Activated naive CD4-positive, alpha-beta T cell treated with anti-CD3 and anti-CD28 coated beads, Interleukin-2, amount 50 U/mL, for 72 hours (primary cell): Measurements from ENCODE around the gene KCNG1. TPM values are rescaled to one million over a fixed set of nuclear protein-coding genes. Genes with fewer than 3 reads are reported as not detected.
"Not testable (repeated sequence)": the region's sequence is repeated elsewhere in the genome, so short reads cannot be mapped to it uniquely, and the experiment has no call there.

Source experiments
- ATAC-seq, 2 donors: fragments of 150-1000 bp; cut with Tn5 transposase; 2 replicates each; pipeline ENCODE4 v1.10.0; 2021; ENCODE audit warnings: mild to moderate bottlenecking in 2 of 2, moderate library complexity in 2 of 2
- DNase-seq, 2 donors: peaks; one replicate each; pipeline ENCODE4 v3.0.0; 2021 to 2022; ENCODE audit warnings: low spot score in 2 of 2
- H3K27ac Mint-ChIP-seq, 2 donors: one replicate each; pipeline ENCODE4 v1.8.0; 2022; ENCODE audit warnings: mild to moderate bottlenecking in 2 of 2, mixed read lengths in 2 of 2
- H3K36me3 Mint-ChIP-seq, 2 donors: one replicate each; pipeline ENCODE4 v1.8.0; 2022; ENCODE audit warnings: mixed read lengths in 2 of 2
- H3K9me3 Mint-ChIP-seq, 2 donors: one replicate each; pipeline ENCODE4 v1.8.0; 2022; ENCODE audit warnings: mixed read lengths in 2 of 2
- total RNA-seq, 2 donors: library from RNA; stranded (reverse); gene quantifications; one replicate each; pipeline ENCODE4 v1.2.3, GENCODE V29; 2022

Gene KCNG1, protein sequence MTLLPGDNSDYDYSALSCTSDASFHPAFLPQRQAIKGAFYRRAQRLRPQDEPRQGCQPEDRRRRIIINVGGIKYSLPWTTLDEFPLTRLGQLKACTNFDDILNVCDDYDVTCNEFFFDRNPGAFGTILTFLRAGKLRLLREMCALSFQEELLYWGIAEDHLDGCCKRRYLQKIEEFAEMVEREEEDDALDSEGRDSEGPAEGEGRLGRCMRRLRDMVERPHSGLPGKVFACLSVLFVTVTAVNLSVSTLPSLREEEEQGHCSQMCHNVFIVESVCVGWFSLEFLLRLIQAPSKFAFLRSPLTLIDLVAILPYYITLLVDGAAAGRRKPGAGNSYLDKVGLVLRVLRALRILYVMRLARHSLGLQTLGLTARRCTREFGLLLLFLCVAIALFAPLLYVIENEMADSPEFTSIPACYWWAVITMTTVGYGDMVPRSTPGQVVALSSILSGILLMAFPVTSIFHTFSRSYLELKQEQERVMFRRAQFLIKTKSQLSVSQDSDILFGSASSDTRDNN
- total RNA-seq, result under 1 TPM in 1 of 2 donors, not detected in 1; 0.86 TPM

DNA sequence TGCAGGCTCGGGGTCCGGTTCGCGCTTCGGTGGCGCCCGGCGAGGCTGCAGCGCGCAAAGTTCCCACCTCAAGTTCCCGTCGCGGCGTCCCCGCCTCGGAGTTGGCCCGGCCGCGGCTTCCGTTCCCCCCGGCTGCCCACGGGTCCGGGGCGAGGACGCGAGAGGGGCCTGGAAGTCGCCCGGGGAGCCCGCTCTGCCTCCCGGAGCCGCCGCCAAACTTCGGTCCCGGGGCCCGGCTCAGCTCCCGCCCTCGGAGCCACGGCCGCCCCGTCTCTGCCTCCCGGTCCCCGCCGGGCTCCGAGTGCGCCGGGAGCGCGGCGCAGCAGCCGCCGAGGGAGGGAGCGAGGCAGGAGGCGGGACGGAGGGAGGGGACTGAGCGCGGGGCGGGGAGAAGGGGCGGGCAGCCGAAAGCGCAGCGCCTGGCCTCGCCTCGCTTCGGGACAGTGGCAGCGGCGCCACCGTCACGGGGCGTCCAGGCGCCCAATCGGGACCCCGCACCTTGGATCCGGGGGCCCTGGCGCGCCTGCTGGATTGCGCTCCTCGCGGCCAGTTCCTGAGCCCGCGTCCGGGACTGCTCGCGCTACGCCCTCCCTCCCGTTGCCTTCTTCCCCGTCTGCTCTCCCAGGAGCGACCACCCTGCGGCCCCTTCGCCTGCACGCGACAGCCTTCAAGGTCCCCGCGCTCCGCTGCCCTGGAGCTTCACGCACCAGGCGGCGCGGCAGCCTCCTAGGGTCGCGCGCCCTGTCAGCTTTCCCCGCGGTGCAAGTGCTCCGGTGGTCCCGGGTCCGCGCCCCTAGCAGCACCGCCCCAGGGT, at the start of gene KCNG1:
KCNG1 (minus strand) TSS at position 305 of the 814 bp plus-strand sequence. CDS start 12,769 bp downstream, outside the sequence.
- DNase-seq, result peak in 1 of 2 donors; percentile 66
- peak; percentile 63 to 96 for ATAC-seq
- no peaks in the 10 kb centered on the region for H3K9me3 Mint-ChIP-seq
- H3K36me3 Mint-ChIP-seq, result peaks cover 0 to 4% of the 10 kb centered on the region in 2 donors
- H3K27ac Mint-ChIP-seq, result no peak within 1 kb of the TSS

DNA sequence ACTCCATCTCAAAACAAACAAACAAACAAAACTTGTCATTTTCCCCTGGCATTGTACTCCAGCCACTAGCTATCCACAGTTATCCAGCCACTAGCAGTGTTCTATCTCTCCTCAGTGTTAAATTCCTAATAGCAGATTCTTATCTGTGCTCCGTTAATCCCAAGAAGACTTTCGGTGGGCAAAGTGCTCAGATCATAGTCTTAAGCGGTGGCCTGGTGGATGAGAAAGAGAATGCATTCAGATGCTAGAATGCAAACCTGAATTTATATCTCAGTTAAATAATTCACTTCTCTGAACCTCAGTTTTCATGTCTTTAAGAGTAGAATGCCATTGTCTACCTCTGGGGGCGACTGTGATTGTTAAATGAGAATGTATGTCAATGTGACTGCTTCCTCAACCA, 47.7 kb upstream of the KCNG1 start:
- Mint-ChIP-seq H3K9me3 (peaks cover 0 to 6% of the 10 kb centered on the region in 2 donors), H3K36me3 (peaks cover 0 to 3% of the 10 kb centered on the region in 2 donors), H3K27ac (no peak overlapping the region)
- ATAC-seq (no peak), DNase-seq (no peak)

DNA sequence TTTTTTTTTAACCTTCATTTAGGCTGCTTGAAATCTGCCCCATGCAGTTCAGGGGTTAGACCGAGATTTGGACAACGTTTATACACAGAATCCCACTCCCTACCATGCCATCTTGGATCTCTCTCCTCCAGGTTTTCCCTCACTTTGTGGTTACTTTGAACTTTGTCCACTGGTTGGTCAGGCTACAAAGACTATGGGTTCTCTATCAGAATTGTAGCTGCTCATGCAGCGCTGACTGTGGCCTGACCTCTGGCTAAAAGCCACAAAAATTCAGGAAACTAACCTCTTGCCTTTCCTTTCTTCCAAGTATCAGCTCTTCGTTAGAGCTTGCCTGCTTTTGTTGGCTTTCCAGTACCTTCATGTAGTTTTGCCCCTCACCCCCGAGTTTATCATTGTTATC, 44.9 kb upstream of the KCNG1 start:
- ATAC-seq (no peak), DNase-seq (no peak)
- Mint-ChIP-seq H3K27ac (no peak overlapping the region), H3K9me3 (peaks cover 0 to 3% of the 10 kb centered on the region in 2 donors), H3K36me3 (peaks cover 0 to 15% of the 10 kb centered on the region in 2 donors)

DNA sequence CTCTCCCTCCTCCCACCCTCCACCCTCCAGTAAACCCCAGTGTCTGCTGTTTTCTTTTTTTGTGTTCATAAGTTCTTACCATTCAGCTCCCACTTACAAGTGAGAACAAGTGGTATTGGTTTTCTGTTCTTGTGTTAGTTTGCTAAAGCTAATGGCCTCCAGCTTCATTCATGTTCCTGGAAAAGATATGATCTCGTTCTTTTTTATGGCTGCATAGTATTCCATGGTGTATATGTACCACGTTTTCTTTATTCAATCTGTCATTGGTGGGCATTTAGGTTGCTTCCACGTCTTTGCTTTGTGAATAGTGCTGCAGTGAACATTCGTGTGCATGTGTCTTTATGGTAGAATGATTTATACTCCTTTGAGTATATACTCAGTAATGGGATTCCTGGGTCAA, 42.7 kb upstream of the KCNG1 start:
- no peak for ATAC-seq
- peaks cover 0 to 3% of the 10 kb centered on the region in 2 donors for H3K9me3 Mint-ChIP-seq
- DNase-seq, result no peak
- H3K27ac Mint-ChIP-seq, result no peak overlapping the region
- H3K36me3 Mint-ChIP-seq, result peaks cover 0 to 17% of the 10 kb centered on the region in 2 donors

DNA sequence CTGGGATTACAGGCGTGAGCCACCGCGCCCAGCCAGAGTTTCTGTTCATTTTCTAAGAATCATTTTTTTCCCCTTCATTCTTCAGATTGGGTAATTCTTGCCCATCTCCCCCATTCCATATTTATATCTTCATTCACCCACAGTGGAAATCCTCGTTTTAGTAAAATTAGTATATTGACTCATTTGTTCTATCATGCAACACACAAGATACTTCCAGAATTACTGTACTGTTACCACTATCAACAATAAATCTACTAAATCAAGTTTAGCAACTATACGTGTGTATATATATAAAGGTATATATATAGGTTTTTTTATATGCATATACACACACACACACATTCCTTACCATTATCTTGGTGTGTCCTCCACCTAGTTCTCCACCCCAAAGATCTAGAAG, 41.2 kb upstream of the KCNG1 start:
- peak overlapping the region; percentile 51 to 91 for H3K27ac Mint-ChIP-seq

DNA sequence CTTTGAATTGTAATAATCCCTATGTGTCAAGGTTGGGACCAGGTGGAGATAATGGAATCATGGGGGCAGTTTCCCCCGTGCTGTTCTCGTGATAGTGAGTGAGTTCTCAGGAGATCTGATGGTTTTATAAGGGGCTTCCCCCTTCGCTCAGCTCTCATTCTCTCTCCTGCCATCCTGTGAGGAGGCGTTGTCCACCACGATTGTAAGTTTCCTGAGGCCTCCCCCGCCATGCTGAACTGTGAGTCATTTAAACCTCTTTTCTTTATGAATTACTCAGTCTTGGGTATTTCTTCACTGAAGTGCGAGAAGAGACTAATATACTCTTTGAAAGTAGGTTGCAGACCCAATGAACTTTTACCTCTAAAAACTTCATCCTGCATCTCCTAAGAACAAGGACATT, 39.2 kb upstream of the KCNG1 start:
- H3K27ac Mint-ChIP-seq, result peak overlapping the region; percentile 79 to 83
- peak; percentile 68 to 87 for ATAC-seq
- peaks cover 0 to 3% of the 10 kb centered on the region in 2 donors for H3K9me3 Mint-ChIP-seq
- peak; percentile 60 to 69 for DNase-seq
- peaks cover 0 to 20% of the 10 kb centered on the region in 2 donors for H3K36me3 Mint-ChIP-seq

More for the DNA sequence above, 41.2 kb upstream of the KCNG1 start:
- H3K9me3 Mint-ChIP-seq, result peaks cover 0 to 3% of the 10 kb centered on the region in 2 donors
- DNase-seq (no peak), ATAC-seq (peak in 1 of 2 donors; percentile 56)
- peaks cover 0 to 17% of the 10 kb centered on the region in 2 donors for H3K36me3 Mint-ChIP-seq

DNA sequence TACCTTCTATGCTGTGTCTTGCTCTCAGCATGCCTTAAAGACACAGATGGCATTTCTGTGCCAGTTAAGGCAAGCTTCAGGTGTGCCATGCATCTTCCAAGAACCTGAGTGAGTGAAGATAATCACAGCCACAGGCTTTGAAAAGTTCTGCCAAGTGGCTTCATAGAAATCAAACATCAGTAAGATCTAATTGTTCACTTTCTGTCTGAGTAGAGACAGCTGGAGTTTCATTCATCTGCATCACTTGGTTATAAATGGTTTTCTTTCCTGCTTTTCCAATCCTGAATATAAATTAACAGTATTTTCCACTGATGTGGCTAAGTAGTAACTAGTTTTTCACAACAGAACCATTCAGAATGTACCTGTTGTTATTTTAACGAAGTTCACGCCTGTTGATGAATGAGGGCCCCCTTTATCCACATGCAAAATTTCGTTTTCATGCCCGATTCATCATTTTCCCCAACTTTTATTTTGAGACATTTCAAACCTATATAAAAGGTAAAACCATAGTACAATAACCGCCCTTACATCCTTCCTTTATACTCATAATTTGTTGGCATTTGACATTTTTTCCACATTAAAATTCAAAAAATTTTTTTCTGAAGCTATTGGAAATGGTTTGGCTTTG, 38.6 kb upstream of the KCNG1 start:
- H3K27ac Mint-ChIP-seq, result peak overlapping the region; percentile 79 to 83
- H3K36me3 Mint-ChIP-seq, result peaks cover 0 to 23% of the 10 kb centered on the region in 2 donors
- peaks cover 0 to 3% of the 10 kb centered on the region in 2 donors for H3K9me3 Mint-ChIP-seq
- ATAC-seq, result peak; percentile 50 to 65
- DNase-seq, result peak in 1 of 2 donors; percentile 16

DNA sequence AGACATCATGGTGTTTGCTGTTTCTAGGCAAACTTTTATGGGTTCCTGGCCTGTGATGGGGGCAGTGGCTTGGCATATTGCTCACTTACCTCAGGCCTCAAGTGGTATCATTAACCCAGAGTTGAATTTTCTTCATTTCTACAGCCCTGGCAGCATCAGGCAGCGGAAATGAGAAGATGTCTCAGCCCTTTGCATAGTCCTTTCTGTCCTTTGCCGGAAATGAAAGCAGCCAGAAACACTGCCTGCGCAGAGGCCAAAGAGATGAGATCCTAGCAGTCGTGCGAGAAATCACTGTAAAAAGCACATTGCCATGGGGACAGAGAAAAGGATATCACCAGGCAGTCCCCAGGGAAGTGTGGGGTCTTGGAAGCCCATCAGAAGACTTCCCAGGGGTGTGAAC, 37.4 kb upstream of the KCNG1 start:
- ATAC-seq (no peak), DNase-seq (no peak)
- peaks cover 0 to 17% of the 10 kb centered on the region in 2 donors for H3K36me3 Mint-ChIP-seq
- H3K9me3 Mint-ChIP-seq, result peaks cover 0 to 3% of the 10 kb centered on the region in 2 donors
- peak overlapping the region; percentile 58 to 64 for H3K27ac Mint-ChIP-seq

DNA sequence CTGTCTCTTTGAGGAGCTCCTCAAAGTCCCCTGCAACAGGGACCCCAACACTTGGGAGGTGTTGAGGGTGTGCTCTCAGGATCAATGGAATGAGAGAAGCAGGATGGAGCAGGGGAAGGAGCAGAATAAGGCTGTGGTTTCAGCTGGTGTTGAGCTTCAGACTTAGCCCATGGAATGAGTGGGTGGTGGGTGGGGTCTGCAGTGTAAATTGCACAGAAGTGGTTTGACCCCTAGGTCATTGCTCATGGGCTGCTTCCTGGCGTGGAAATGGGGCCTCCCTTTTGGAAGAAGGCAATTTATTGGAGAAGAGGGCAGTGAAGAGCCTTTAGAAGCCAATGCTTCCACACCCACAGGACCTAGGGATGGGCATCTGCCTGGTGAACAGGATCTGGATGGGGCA, 37.0 kb upstream of the KCNG1 start:
- H3K36me3 Mint-ChIP-seq, result peaks cover 0 to 17% of the 10 kb centered on the region in 2 donors
- DNase-seq, result no peak
- peaks cover 0 to 3% of the 10 kb centered on the region in 2 donors for H3K9me3 Mint-ChIP-seq
- no peak for ATAC-seq
- peak overlapping the region in 1 of 2 donors; percentile 64 for H3K27ac Mint-ChIP-seq

DNA sequence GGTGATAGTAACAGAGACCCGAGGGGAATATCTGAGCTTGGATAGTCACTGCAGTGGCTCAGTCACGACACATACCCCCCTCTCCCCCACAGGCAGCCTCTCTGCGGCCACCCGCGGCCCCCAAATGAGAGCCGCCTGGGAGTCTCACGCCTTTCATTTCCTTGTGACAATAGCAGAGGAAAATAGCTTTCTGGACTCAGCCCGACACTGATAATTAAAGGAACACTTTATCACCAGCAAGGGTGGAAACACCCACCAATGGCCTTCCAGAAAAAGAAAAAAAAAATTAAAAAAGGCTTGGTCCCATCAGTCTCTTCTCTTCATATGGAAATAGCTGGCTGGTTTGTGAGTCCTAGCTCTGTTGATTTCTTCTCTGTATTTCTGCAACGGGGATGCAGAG, 35.1 kb upstream of the KCNG1 start:
- Mint-ChIP-seq H3K9me3 (no peaks in the 10 kb centered on the region), H3K27ac (no peak overlapping the region), H3K36me3 (peaks cover 0 to 10% of the 10 kb centered on the region in 2 donors)
- DNase-seq (no peak), ATAC-seq (no peak)

DNA sequence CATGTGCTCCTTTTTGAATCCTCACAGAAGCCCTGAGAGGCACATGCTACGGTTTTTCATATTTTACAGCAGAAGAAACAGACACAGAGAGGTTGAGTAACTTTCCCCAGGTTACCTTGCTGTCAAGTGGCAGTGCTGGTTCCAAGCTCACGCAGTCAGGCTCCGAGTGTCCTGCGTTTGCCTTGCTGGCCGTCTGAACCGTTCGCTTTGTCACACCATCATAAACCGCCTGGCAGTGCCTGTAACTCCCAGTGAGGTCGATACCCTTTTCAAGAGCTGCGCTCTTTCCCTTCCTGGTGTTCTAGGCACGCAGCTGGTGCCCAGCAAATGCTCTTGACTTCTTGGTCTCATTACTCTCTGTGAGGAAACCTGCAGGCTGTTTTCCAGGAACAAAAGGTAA, 31.3 kb upstream of the KCNG1 start:
- H3K9me3 Mint-ChIP-seq, result peaks cover 0 to under 1% of the 10 kb centered on the region in 2 donors

DNA sequence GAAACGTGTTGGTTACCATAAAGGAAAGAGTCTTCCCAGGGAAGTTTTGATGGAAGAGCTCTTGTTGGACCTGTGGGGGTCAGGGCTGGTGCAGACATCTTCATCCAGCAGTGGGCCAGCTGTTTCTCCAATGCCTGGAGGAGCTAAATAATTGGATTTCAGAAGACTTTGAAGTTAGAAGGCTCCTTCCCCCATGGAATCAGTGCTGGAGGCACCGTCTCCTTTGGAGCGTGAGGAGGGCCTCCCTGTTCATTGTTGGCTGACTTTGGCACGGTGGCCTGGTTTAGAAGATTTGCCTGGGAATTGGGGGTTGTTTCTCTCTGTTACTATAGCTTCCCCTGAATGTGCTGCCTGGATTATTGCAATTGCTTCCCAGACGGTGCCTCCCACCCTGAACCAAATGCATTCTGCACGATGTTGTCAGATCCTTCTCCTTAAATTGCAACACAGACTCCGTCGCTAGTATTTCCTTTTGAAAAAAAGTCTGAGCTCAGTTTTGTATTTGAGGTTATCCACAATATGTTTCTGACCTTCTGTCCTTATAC, 27.7 kb upstream of the KCNG1 start:
- no peak overlapping the region for H3K27ac Mint-ChIP-seq
- ATAC-seq (no peak), DNase-seq (peak in 1 of 2 donors; percentile 13)
- peaks cover 3 to 4% of the 10 kb centered on the region in 2 donors for H3K9me3 Mint-ChIP-seq
- H3K36me3 Mint-ChIP-seq, result no peaks in the 10 kb centered on the region

More for the DNA sequence above, 31.3 kb upstream of the KCNG1 start:
- H3K36me3 Mint-ChIP-seq, result peaks cover 0 to 7% of the 10 kb centered on the region in 2 donors
- no peak for ATAC-seq
- no peak for DNase-seq
- no peak overlapping the region for H3K27ac Mint-ChIP-seq

DNA sequence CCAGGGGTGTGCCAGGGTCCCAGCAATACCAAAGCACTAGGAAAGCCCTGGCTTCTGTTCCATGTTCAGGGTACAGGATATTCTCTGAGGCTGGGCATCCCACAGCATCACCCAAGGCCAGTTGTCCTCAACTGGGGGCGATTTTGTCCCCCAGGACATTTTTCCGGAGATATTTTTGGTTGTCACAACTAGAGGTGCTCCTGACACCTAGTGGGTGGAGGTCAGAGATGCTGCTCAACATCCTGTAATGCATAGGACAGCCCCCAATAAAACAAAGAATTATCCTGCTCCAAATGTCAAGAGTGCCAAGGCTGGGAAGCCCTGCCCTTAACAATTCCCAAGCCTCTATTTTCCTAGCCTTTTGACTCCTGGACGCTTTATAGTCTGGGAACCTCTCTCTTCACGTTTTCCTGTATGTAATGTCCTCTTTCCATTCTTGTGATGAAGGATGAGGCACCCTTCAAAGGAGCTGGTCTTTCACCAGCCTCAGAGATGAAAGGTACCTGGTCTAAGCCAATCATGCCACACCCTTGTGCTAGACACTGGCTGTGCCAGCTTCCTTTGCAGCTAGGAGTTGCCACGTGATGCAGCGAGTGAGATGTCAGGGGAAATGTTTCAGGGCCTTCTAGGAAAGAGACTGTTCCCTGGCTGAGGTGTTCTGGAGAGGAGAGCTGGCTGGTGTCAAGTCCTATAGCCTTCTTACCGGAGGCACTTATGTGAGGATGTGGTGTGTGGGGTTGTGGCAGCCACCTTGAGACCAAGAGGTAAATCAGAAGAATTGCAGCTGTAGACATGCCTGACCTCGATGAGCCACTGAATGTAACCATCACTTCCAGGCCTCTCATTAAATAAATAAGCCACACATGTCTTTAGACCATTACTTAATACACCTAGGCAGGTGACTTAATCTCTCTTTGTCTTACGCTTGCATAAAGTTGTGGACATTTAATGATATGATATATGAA, 23.4 kb upstream of the KCNG1 start:
- peaks cover 3 to 4% of the 10 kb centered on the region in 2 donors for H3K9me3 Mint-ChIP-seq
- no peak for ATAC-seq
- H3K27ac Mint-ChIP-seq, result no peak overlapping the region
- DNase-seq, result peak in 1 of 2 donors; percentile 30
- no peaks in the 10 kb centered on the region for H3K36me3 Mint-ChIP-seq

DNA sequence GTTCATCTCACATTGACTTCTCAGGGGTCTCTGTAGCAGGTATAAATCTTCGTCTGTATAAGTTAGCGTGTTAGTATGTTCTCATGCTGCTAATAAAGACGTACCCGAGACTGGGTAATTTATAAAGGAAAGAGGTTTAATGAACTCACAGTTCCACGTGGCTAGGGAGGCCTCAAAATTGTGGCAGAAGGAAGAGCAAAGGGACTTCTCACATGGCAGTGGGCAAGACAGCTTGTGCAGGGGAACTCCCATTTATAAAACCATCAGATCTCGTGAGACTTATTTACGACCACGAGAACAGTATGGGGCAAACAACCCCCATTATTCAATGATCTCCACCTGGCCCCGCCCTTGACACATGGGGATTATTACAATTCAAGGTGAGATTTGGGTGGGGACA, 22.6 kb upstream of the KCNG1 start:
- H3K27ac Mint-ChIP-seq, H3K9me3 Mint-ChIP-seq, DNase-seq, H3K36me3 Mint-ChIP-seq, ATAC-seq: not testable (repeated sequence)

DNA sequence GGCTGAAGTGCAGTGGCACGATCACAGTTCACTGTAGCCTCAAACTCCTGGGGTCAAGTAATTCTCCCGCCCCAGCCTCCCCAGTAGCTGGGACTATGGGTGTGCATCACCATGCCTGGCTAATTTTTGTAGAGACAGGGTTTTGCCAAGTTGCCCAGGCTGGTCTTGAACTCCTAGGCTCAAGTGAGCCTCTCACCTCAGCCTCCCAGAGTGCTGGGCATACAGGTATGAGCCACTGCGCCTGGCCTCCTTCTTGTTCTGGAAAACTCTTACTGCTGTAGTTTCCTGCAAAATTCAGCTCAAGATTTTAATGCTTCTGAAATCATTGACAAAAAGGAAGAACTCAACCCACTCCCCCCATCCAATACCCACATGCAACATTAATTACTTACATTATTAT, 21.9 kb upstream of the KCNG1 start:
- ATAC-seq (no peak), DNase-seq (peak in 1 of 2 donors; percentile 7)
- Mint-ChIP-seq H3K27ac (no peak overlapping the region), H3K36me3 (no peaks in the 10 kb centered on the region), H3K9me3 (peaks cover 3 to 4% of the 10 kb centered on the region in 2 donors)
